GM21786 (cell line): Measurements from ENCODE around the gene SLC2A8.

Experiments used
- ATAC-seq: cut with Tn5 transposase; IDR thresholded peaks from one replicate; pipeline ENCODE4 v1.9.1; 2021; ENCODE audit not compliant: unreplicated experiment

SLC2A8 gene

GRCh38 chr9:127402401-127403090 lies 5.6 kb downstream of the SLC2A8 start:
- ATAC-seq, result no peak

- ATAC-seq, result no peak
These were observed 6.7 kb downstream of the SLC2A8 start for GRCh38 chr9:127403507-127404192.

GRCh38 chr9:127404631-127405030 lies 7.7 kb downstream of the SLC2A8 start:
- ATAC-seq, result no peak

- ATAC-seq, result no peak
These were observed 8.6 kb downstream of the SLC2A8 start for GRCh38 chr9:127405344-127406125.

- no peak for ATAC-seq
These were observed 10.0 kb downstream of the SLC2A8 start for GRCh38 chr9:127406799-127407491.

- no peak for ATAC-seq
These were observed 10.5 kb downstream of the SLC2A8 start for GRCh38 chr9:127407492-127407843.

GRCh38 chr9:127411122-127411521 lies 14.2 kb downstream of the SLC2A8 start:
- ATAC-seq, result no peak

GRCh38 chr9:127415141-127415540 lies 18.2 kb downstream of the SLC2A8 start:
- ATAC-seq, result no peak

GRCh38 chr9:127415657-127416056 lies 18.7 kb downstream of the SLC2A8 start:
- no peak for ATAC-seq

- no peak for ATAC-seq
These were observed 20.4 kb downstream of the SLC2A8 start for GRCh38 chr9:127417131-127418036.

- no peak for ATAC-seq
These were observed 21.1 kb downstream of the SLC2A8 start for GRCh38 chr9:127418037-127418471.

- no peak for ATAC-seq
These were observed 22.4 kb downstream of the SLC2A8 start for GRCh38 chr9:127419348-127419747.

GRCh38 chr9:127421057-127421456 lies 24.1 kb downstream of the SLC2A8 start:
- no peak for ATAC-seq

- ATAC-seq, result no peak
These were observed 25.3 kb downstream of the SLC2A8 start for GRCh38 chr9:127422133-127422782.

GRCh38 chr9:127422787-127423186 lies 25.8 kb downstream of the SLC2A8 start:
- ATAC-seq, result no peak

- ATAC-seq, result no peak
These were observed 26.5 kb downstream of the SLC2A8 start for GRCh38 chr9:127423476-127423933.

GRCh38 chr9:127423934-127424675 lies 27.1 kb downstream of the SLC2A8 start, which contains the start of gene ZNF79:
TSS of gene ZNF79 (plus strand) at chr9:127424382. CDS start at chr9:127424788, 406 bp downstream.
- peak; percentile 83 for ATAC-seq

- peak; percentile 9 for ATAC-seq
These were observed 27.7 kb downstream of the SLC2A8 start for GRCh38 chr9:127424676-127424999.

GRCh38 chr9:127426756-127427155 lies 29.8 kb downstream of the SLC2A8 start:
- ATAC-seq, result no peak
